ENCODE data around the gene HLX.

The HLX gene

GRCh38 chr1:220879076-220879508 lies at the start of gene HLX:
TSS of gene HLX (plus strand) at chr1:220879443. CDS start at chr1:220879858, 415 bp downstream.
- H3K27ac ChIP-seq: peak within 1 kb of the TSS; percentile 63 to 95 (median 90)
- peak within 1 kb of the TSS; percentile 44 to 81 (median 53) for H3K4me3 ChIP-seq

- no peak overlapping the region for H3K27ac ChIP-seq
These were observed 45.8 kb upstream of the HLX start for GRCh38 chr1:220833436-220833835.

GRCh38 chr1:220834155-220834870 lies 44.9 kb upstream of the HLX start:
- H3K27ac ChIP-seq: no peak overlapping the region
- no peak overlapping the region for H3K4me3 ChIP-seq

More at GRCh38 chr1:220833436-220833835, 45.8 kb upstream of the HLX start:
- H3K4me3 ChIP-seq: no peak overlapping the region

GRCh38 chr1:220838578-220838977 lies 40.7 kb upstream of the HLX start:
- no peak overlapping the region for H3K27ac ChIP-seq

GRCh38 chr1:220839474-220839873 lies 39.8 kb upstream of the HLX start:
- Histone ChIP-seq H3K4me3 (no peak overlapping the region), H3K27ac (no peak overlapping the region)

More at GRCh38 chr1:220838578-220838977, 40.7 kb upstream of the HLX start:
- H3K4me3 ChIP-seq: no peak overlapping the region

- H3K27ac ChIP-seq: no peak overlapping the region
- H3K4me3 ChIP-seq: no peak overlapping the region
These were observed 38.0 kb upstream of the HLX start for GRCh38 chr1:220841293-220841692.

- Histone ChIP-seq H3K27ac (no peak overlapping the region), H3K4me3 (no peak overlapping the region)
These were observed 35.7 kb upstream of the HLX start for GRCh38 chr1:220843481-220844011.

- no peak overlapping the region for H3K4me3 ChIP-seq
- no peak overlapping the region for H3K27ac ChIP-seq
These were observed 26.8 kb upstream of the HLX start for GRCh38 chr1:220852408-220852807.

GRCh38 chr1:220872296-220872695 lies 6.9 kb upstream of the HLX start:
- Histone ChIP-seq H3K27ac (no peak overlapping the region), H3K4me3 (no peak overlapping the region)

GRCh38 chr1:220873087-220873486 lies 6.2 kb upstream of the HLX start:
- Histone ChIP-seq H3K4me3 (no peak overlapping the region), H3K27ac (no peak overlapping the region)

GRCh38 chr1:220873868-220874655 lies 5.2 kb upstream of the HLX start:
- no peak overlapping the region for H3K27ac ChIP-seq
- H3K4me3 ChIP-seq: no peak overlapping the region

- no peak overlapping the region for H3K4me3 ChIP-seq
- H3K27ac ChIP-seq: no peak overlapping the region
These were observed 4.0 kb upstream of the HLX start for GRCh38 chr1:220875260-220875659.

GRCh38 chr1:220876511-220877376 lies 2.5 kb upstream of the HLX start:
- Histone ChIP-seq H3K27ac (peak overlapping the region in 17 of 21 experiments; percentile 2 to 80 (median 72)), H3K4me3 (peak overlapping the region in 6 of 7 experiments; percentile 3 to 26 (median 20))

- Histone ChIP-seq H3K4me3 (peak overlapping the region in 6 of 7 experiments; percentile 3 to 81 (median 36)), H3K27ac (peak overlapping the region in 17 of 21 experiments; percentile 2 to 94 (median 72))
These were observed 1.7 kb upstream of the HLX start for GRCh38 chr1:220877377-220878095.

GRCh38 chr1:220878191-220879075 lies 810 bp upstream of the HLX start:
- H3K27ac ChIP-seq: peak overlapping the region in 20 of 21 experiments; percentile 7 to 94 (median 81)
- H3K4me3 ChIP-seq: peak overlapping the region; percentile 44 to 81 (median 53)

GRCh38 chr1:220879509-220880361 lies 492 bp downstream of the HLX start:
- Histone ChIP-seq H3K4me3 (peak overlapping the region; percentile 44 to 81 (median 53)), H3K27ac (peak overlapping the region; percentile 63 to 95 (median 90))

GRCh38 chr1:220880362-220880670 lies 1.1 kb downstream of the HLX start:
- peak overlapping the region; percentile 44 to 81 (median 53) for H3K4me3 ChIP-seq
- H3K27ac ChIP-seq: peak overlapping the region in 20 of 21 experiments; percentile 75 to 95 (median 90)

All from skin epidermis (tissue), 12 donors.